H9 (cell line): ENCODE results near the gene HAGH. TPM values are rescaled to one million over a fixed set of nuclear protein-coding genes. Genes with fewer than 3 reads are reported as not detected.

Experiments used
- DNase-seq: peaks from one replicate; pipeline ENCODE4 v3.0.0-alpha.2; 2017
- H2AFZ ChIP-seq: one replicate; pipeline ENCODE4 v1.6.1; 2013; ENCODE audit warnings: mild to moderate bottlenecking, low read length, control low read depth, moderate library complexity
- H2AK5ac ChIP-seq: 2 replicates; pipeline ENCODE4 v1.6.1; 2013; ENCODE audit warnings: low read length, control low read depth, mixed read lengths; ENCODE audit not compliant: insufficient read length
- H2BK120ac ChIP-seq: one replicate; pipeline ENCODE4 v1.6.1; 2013; ENCODE audit warnings: low read depth, mild to moderate bottlenecking, low read length, control low read depth, inconsistent platforms; ENCODE audit not compliant: poor library complexity, severe bottlenecking
- H2BK12ac ChIP-seq: 2 replicates; pipeline ENCODE4 v1.6.1; 2013; ENCODE audit warnings: low read length, control low read depth, mixed read lengths, low read depth; ENCODE audit not compliant: insufficient read length
- H2BK15ac ChIP-seq: 2 replicates; pipeline ENCODE4 v1.6.1; 2013; ENCODE audit warnings: low read depth, low read length, control low read depth
- H2BK20ac ChIP-seq: one replicate; pipeline ENCODE4 v1.6.1; 2013; ENCODE audit warnings: low read depth, mild to moderate bottlenecking, low read length, control low read depth, inconsistent platforms; ENCODE audit not compliant: poor library complexity, severe bottlenecking
- H2BK5ac ChIP-seq: 2 replicates; pipeline ENCODE4 v1.6.1; 2013; ENCODE audit warnings: low read length, control low read depth, mixed read lengths; ENCODE audit not compliant: insufficient read length
- H3K14ac ChIP-seq: 2 replicates; pipeline ENCODE4 v1.6.1; 2013; ENCODE audit warnings: low read length, control low read depth; ENCODE audit not compliant: insufficient read depth
- H3K18ac ChIP-seq: 2 replicates; pipeline ENCODE4 v1.6.1; 2013; ENCODE audit warnings: low read depth, mild to moderate bottlenecking, mixed read lengths, low read length, control low read depth; ENCODE audit not compliant: insufficient read length
- H3K23ac ChIP-seq: 2 replicates; pipeline ENCODE4 v1.6.1; 2013; ENCODE audit warnings: low read length, control low read depth, mixed read lengths, low read depth; ENCODE audit not compliant: insufficient read length
- H3K23me2 ChIP-seq: 2 replicates; pipeline ENCODE4 v1.6.1; 2013; ENCODE audit warnings: low read depth, mild to moderate bottlenecking, mixed read lengths, low read length, control low read depth; ENCODE audit not compliant: insufficient read length, poor library complexity, severe bottlenecking
- H3K27ac ChIP-seq: 2 replicates; pipeline ENCODE4 v1.5.1; 2013; ENCODE audit warnings: low read length, control low read depth, mixed read lengths, low read depth; ENCODE audit not compliant: insufficient read length
- H3K27me3 ChIP-seq: 2 replicates; pipeline ENCODE4 v1.6.1; 2013; ENCODE audit warnings: low read length, control low read depth, inconsistent platforms; ENCODE audit not compliant: insufficient read depth
- H3K4ac ChIP-seq: 2 replicates; pipeline ENCODE4 v1.6.1; 2013; ENCODE audit warnings: low read depth, mild to moderate bottlenecking, control low read depth, inconsistent platforms, low read length, moderate library complexity
- H3K4me1 ChIP-seq: 2 replicates; pipeline ENCODE4 v1.6.1; 2013; ENCODE audit warnings: low read length, control low read depth, inconsistent platforms; ENCODE audit not compliant: insufficient read depth
- H3K4me2 ChIP-seq: 2 replicates; pipeline ENCODE4 v1.6.1; 2013; ENCODE audit warnings: low read length, control low read depth, mixed read lengths; ENCODE audit not compliant: insufficient read length, insufficient read depth
- H3K56ac ChIP-seq: 2 replicates; pipeline ENCODE4 v1.6.1; 2013; ENCODE audit warnings: low read depth, mild to moderate bottlenecking, mixed read lengths, low read length, control low read depth; ENCODE audit not compliant: insufficient read length
- H3K79me1 ChIP-seq: 2 replicates; pipeline ENCODE4 v1.6.1; 2013; ENCODE audit warnings: low read depth, mild to moderate bottlenecking, moderate library complexity, low read length, control low read depth, inconsistent platforms; ENCODE audit not compliant: insufficient read depth, poor library complexity, severe bottlenecking
- H3K79me2 ChIP-seq: 2 replicates; pipeline ENCODE4 v1.6.1; 2013; ENCODE audit warnings: low read length, control low read depth, inconsistent platforms; ENCODE audit not compliant: insufficient read depth
- H3K9ac ChIP-seq: 2 replicates; pipeline ENCODE4 v1.6.1; 2013; ENCODE audit warnings: low read length, control low read depth, mixed read lengths; ENCODE audit not compliant: insufficient read length; ENCODE audit errors: extremely low read depth
- H3K9me3 ChIP-seq: one replicate; pipeline ENCODE4 v1.6.1; 2013; ENCODE audit warnings: low read depth, low read length, inconsistent platforms; ENCODE audit not compliant: control insufficient read depth
- H3T11ph ChIP-seq: one replicate; pipeline ENCODE4 v1.6.1; 2013; ENCODE audit warnings: mild to moderate bottlenecking, low read length, control low read depth, inconsistent platforms
- H4K20me1 ChIP-seq: one replicate; pipeline ENCODE4 v1.6.1; 2013; ENCODE audit not compliant: control insufficient read depth, insufficient read length, insufficient read depth
- H4K5ac ChIP-seq: 2 replicates; pipeline ENCODE4 v1.6.1; 2013; ENCODE audit warnings: low read depth, mild to moderate bottlenecking, mixed read lengths, low read length, control low read depth; ENCODE audit not compliant: insufficient read length
- H4K8ac ChIP-seq: replicated peaks from 2 replicates; pipeline ENCODE4 v1.6.1; 2013; ENCODE audit warnings: low read length, control low read depth, mixed read lengths, low read depth; ENCODE audit not compliant: insufficient read length
- H4K91ac ChIP-seq: 2 replicates; pipeline ENCODE4 v1.6.1; 2013; ENCODE audit warnings: low read depth, mild to moderate bottlenecking, moderate library complexity, mixed read lengths, low read length, control low read depth; ENCODE audit not compliant: insufficient read length
- H3K27ac Mint-ChIP-seq, 3 experiments: 2 replicates in 2 of 3; 3 replicates in 1 of 3; pipeline ENCODE4 v1.8.0; 2020 to 2021; ENCODE audit warnings: mixed read lengths in 3 of 3, mild to moderate bottlenecking in 1 of 3, moderate library complexity in 1 of 3
- H3K27me3 Mint-ChIP-seq: 2 replicates; pipeline ENCODE4 v1.8.0; 2021; ENCODE audit warnings: low read depth, mild to moderate bottlenecking, moderate library complexity, mixed read lengths
- H3K36me3 Mint-ChIP-seq, 3 experiments: 2 replicates in 2 of 3; 3 replicates in 1 of 3; pipeline ENCODE4 v1.8.0; 2020 to 2021; ENCODE audit warnings: low read depth in 3 of 3, mixed read lengths in 3 of 3; ENCODE audit not compliant: insufficient read depth in 1 of 3
- H3K4me1 Mint-ChIP-seq, 2 experiments: 2 replicates each; pipeline ENCODE4 v1.8.0; 2020; ENCODE audit warnings: mixed read lengths in 2 of 2
- H3K4me3 Mint-ChIP-seq, 2 experiments: 2 replicates in 1 of 2; 3 replicates in 1 of 2; pipeline ENCODE4 v1.8.0; 2020 to 2021; ENCODE audit warnings: mild to moderate bottlenecking in 2 of 2, mixed read lengths in 2 of 2, moderate library complexity in 1 of 2
- H3K9me3 Mint-ChIP-seq, 2 experiments: 2 replicates in 1 of 2; 3 replicates in 1 of 2; pipeline ENCODE4 v1.8.0; 2020; ENCODE audit warnings: mild to moderate bottlenecking in 2 of 2, mixed read lengths in 2 of 2, moderate library complexity in 1 of 2
- WGBS: extraction: QIAGEN DNeasy Blood & Tissue Kit; methylation state at CpG from one replicate; pipeline ENCODE4 v1.1.7; 2013; ENCODE audit warnings: missing lambda C conversion rate, low lambda C conversion rate, mixed read lengths; ENCODE audit not compliant: insufficient read length; ENCODE audit errors: extremely low coverage; 5-methylcytosine and 5-hydroxymethylcytosine counted together
- total RNA-seq: library from RNA; stranded (reverse); gene quantifications from 2 replicates; pipeline ENCODE4 v1.2.1, GENCODE V29; 2021
- TF ChIP-seq, protein P1 (sequence below): fragments of 200-600 bp; sonication (generic); conservative IDR thresholded peaks from 3 replicates; pipeline ENCODE4 v1.8.0; 2021; ENCODE audit warnings: antibody characterized with exemption, mild to moderate bottlenecking

Gene HAGH
- total RNA-seq, 1 experiment from 2014 or later = 30.0 TPM

DNA sequence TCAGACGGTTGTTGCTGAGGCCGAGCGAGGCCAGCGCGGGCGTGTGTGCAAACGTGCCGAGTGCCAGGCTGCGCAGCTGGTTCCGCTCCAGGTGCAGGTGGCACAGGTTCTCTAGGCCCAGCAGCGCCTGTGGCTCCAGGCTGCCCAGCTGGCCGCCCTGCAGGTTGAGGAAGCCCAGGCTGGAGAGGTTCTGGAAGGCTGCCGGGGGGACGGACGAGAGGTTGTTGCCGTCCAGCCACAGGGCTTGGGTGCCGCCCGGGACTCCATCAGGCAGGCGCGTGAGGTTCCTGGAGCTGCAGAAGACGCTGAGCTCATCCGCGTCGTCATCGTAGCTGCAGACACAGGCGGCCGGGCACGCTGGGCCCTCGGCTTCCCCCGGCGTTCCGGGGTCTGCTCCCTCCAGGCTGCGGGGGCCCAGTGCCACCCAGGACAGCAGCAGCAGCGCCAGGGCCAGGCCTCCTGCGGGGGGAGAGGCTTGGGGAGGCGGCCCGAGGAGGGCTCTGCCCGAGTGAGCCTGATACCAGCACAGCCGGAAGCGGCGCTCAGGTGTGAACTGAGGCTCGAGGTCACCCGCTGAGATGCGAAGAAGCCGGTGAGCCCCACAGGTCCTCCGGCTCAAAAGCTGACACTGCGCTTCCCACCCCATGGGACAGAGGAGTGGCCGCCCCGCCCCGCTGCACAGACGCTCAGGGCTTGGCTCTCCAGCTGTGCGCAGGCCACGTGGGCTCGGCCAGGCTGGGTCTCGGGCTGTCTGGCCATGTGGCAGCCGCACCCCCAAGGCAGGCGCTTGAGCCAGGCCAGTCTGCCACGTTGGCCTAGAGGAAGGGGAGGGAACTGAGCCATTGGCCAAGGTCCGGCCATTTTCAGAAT, 34.4 kb downstream of the HAGH start:
- no peaks in the 10 kb centered on the region for H3K79me2 ChIP-seq
- H2BK5ac ChIP-seq = no peak overlapping the region
- no peaks in the 10 kb centered on the region for H3K79me1 ChIP-seq
- no peak overlapping the region for H2BK12ac ChIP-seq
- H3K4me3 Mint-ChIP-seq = no peak overlapping the region
- H3K56ac ChIP-seq = no peak overlapping the region
- H3K4ac ChIP-seq = no peak overlapping the region
- TF ChIP-seq, protein P1, sequence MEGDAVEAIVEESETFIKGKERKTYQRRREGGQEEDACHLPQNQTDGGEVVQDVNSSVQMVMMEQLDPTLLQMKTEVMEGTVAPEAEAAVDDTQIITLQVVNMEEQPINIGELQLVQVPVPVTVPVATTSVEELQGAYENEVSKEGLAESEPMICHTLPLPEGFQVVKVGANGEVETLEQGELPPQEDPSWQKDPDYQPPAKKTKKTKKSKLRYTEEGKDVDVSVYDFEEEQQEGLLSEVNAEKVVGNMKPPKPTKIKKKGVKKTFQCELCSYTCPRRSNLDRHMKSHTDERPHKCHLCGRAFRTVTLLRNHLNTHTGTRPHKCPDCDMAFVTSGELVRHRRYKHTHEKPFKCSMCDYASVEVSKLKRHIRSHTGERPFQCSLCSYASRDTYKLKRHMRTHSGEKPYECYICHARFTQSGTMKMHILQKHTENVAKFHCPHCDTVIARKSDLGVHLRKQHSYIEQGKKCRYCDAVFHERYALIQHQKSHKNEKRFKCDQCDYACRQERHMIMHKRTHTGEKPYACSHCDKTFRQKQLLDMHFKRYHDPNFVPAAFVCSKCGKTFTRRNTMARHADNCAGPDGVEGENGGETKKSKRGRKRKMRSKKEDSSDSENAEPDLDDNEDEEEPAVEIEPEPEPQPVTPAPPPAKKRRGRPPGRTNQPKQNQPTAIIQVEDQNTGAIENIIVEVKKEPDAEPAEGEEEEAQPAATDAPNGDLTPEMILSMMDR = no peak
- no peaks in the 10 kb centered on the region for H3K9me3 ChIP-seq
- no peak overlapping the region; the same call in 1 of the 2 replicates for H3K14ac ChIP-seq
- H3K27ac Mint-ChIP-seq = no peak overlapping the region
- H3K4me1 ChIP-seq = no peaks in the 10 kb centered on the region
- no peak overlapping the region for H3K27ac ChIP-seq
- H3K18ac ChIP-seq = no peak overlapping the region
- DNase-seq = no peak
- peaks cover 9 to 12% (median 9%) of the 10 kb centered on the region in 3 experiments for H3K36me3 Mint-ChIP-seq
- H2BK15ac ChIP-seq = no peak overlapping the region
- H3K23ac ChIP-seq = no peak overlapping the region
- H4K5ac ChIP-seq = no peak overlapping the region
- no CpG with 5 or more reads among the region's 59 CpGs for WGBS
- no peak overlapping the region for H2BK20ac ChIP-seq
- H3K4me2 ChIP-seq = no peak overlapping the region
- H2BK120ac ChIP-seq = no peak overlapping the region
- no peak overlapping the region for H4K91ac ChIP-seq
- H3T11ph ChIP-seq = no peak overlapping the region
- no peaks in the 10 kb centered on the region for H3K27me3 Mint-ChIP-seq
- H3K4me1 Mint-ChIP-seq = no peaks in the 10 kb centered on the region
- no peaks in the 10 kb centered on the region for H3K23me2 ChIP-seq
- H3K27me3 ChIP-seq = no peaks in the 10 kb centered on the region
- H2AFZ ChIP-seq = no peak overlapping the region
- H3K9me3 Mint-ChIP-seq = peaks cover 5 to 9% of the 10 kb centered on the region in 2 experiments
- H4K8ac ChIP-seq = no peak overlapping the region
- H2AK5ac ChIP-seq = no peak overlapping the region
- H3K9ac ChIP-seq = no peak overlapping the region
- H4K20me1 ChIP-seq = no peaks in the 10 kb centered on the region
